Fibroblast of skin of right biceps (primary cell): ENCODE results near the gene LYPD5.
"Not testable (repeated sequence)": the region's sequence is repeated elsewhere in the genome, so short reads cannot be mapped to it uniquely, and the experiment has no call there.

Source experiments
- DNase-seq: peaks from one replicate; pipeline ENCODE4 v3.0.0-alpha.2; 2013

Gene LYPD5, protein sequence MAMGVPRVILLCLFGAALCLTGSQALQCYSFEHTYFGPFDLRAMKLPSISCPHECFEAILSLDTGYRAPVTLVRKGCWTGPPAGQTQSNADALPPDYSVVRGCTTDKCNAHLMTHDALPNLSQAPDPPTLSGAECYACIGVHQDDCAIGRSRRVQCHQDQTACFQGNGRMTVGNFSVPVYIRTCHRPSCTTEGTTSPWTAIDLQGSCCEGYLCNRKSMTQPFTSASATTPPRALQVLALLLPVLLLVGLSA

GRCh38 chr19:43802216-43802951 lies at the start of gene LYPD5:
Gene LYPD5 (minus strand): TSS chr19:43802447. CDS start chr19:43802380, 67 bp downstream.
- no peak for DNase-seq

DNA sequence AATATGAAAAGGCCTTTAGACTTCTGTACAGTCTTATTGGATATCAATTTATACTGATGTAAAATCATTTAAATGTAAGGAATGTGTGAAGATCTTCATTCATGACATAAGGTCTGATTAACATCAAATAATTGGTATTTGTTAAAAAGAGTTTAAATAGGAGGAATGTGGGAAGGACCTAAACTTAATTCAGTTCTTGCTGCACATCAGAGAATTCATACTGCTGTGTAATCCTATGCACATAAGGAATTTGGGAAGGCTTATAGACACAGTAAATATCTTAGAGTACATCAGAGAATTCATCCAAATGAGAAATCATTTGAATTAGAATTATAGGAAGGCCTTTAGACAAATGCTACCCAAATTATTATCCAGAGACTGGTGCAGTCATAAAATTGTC lies 46.6 kb upstream of the LYPD5 start:
- no peak for DNase-seq

- DNase-seq, result peak; percentile 21
These were observed 45.6 kb upstream of the LYPD5 start for GRCh38 chr19:43847884-43848283.

DNA sequence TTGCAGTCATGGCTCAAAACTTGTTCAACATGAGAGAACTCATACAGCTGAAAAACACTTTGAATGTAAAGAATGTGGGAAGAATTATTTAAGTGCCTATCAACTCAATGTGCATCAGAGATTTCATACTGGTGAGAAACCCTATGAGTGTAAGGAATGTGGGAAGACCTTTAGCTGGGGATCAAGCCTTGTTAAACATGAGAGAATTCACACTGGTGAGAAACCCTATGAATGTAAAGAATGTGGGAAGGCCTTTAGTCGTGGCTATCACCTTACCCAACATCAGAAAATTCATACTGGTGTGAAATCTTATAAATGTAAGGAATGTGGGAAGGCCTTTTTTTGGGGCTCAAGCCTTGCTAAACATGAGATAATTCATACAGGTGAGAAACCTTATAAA lies 45.0 kb upstream of the LYPD5 start:
- peak; percentile 2 for DNase-seq

DNA sequence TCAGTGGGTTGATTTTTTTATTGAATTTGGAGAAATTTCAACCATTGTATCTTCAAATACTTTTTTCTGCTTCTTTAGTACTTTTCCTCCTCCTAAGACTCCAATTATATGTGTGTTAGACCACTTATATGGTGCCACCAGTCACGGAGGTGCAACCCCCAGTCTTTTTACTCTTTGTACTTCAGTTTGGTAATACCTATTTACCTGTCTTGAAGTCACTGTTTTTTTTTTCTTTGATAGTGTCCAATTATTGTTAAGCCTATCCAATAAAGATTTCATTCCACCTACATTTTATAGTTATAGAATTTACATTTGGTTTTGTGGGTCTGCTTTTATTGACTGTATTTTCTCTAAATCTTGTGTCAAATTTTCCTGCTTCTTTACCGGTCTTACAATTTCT lies 39.8 kb upstream of the LYPD5 start:
- no peak for DNase-seq

DNA sequence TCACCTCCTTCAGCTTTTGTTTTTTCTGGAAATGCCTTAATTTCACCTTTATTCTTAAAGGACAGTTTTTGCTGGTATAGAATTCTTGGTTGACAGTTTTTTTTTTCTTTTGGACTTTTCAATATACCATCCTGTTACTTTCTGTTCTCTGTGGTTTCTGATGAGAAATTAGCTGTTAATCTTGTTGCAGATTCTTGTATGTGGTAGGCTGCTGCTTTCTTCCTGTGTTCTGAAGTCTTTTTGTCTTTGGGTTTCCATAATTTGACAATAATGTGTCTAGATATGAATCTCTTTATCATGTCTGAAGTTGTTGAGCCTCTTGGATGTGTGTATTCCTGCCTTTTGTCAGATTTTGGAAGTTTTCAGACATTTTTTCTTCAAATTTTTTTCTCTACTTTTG lies 36.9 kb upstream of the LYPD5 start:
- no peak for DNase-seq

DNA sequence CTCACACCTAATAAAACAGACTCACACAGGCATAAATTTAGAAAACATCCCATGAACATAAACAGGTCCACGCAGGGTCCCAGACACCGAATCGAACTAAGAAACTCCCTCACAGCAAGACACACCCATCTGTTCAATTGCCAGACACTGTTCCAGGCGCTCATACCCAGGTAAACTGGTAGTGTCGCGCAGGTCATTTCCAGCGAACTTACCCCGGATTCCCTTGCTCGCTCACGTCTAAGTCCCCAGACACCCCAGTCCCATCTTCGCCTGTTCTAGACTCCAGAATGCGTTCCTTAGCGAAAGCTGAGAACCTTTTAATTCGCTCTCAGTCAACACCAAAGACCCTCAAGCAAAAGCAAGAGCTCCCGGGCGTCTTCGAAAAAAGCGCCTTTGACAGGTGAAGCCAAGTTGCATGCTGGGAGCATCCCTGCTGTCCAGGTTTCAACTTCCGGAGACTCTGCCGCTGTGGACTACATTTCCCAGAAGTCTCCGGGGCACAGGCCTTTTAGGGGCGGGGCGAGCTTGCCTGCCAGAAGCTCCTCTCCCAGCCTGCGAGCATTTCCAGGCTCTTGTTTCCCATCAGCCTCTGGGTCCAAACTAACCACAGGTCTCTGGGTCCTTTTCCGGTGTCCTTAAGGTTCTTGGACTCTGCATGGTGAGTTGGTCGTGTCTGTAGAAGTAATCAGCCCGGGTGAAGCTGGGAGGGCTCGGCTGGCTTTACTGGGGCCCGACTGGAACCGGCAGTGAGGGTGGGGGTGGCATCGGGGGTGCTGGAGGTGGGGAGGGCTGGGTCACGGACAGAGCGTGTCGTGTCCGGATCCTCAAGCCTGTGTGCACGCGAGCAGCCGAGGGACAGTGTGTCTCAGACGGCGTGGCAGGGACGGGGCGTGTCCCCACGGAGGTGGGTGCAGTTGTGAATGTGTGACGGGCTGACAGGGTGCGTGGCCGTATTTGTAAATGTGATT lies 24.8 kb upstream of the LYPD5 start, which contains the start of gene ZNF283:
ZNF283 (plus strand) TSS at position 535 of the 968 bp plus-strand sequence. CDS start 6,184 bp downstream, outside the sequence.
- DNase-seq, result peak; percentile 87

GRCh38 chr19:43824572-43824971 lies 22.3 kb upstream of the LYPD5 start:
- not testable (repeated sequence) for DNase-seq

GRCh38 chr19:43823856-43824255 lies 21.6 kb upstream of the LYPD5 start:
- not testable (repeated sequence) for DNase-seq

- DNase-seq, result no peak
These were observed 18.6 kb upstream of the LYPD5 start for GRCh38 chr19:43820884-43821215.

- DNase-seq, result peak; percentile 50
These were observed 18.0 kb upstream of the LYPD5 start for GRCh38 chr19:43820098-43820883.

DNA sequence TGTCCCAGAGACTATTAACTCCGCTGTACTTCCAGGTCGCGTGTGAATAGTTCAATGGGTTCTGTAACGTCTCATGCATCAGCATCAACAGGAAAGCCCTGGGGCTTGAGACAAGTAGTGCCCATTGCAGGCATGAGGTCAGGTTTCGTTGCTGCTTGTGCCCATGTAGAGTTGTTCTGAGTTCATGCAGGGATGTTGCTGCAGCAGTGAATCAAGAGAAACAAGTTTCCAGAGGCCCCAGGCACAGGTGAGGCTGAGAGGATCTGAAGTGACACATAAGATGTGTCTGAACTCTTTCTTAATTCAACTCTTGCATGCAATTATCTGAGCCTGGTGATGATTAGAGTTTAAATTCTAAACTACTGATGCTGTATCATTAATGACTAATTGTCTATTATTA lies 16.3 kb upstream of the LYPD5 start:
- DNase-seq, result no peak

- DNase-seq, result not testable (repeated sequence)
These were observed 15.2 kb upstream of the LYPD5 start for GRCh38 chr19:43817454-43817853.

GRCh38 chr19:43814663-43815352 lies 12.6 kb upstream of the LYPD5 start:
- no peak for DNase-seq

DNA sequence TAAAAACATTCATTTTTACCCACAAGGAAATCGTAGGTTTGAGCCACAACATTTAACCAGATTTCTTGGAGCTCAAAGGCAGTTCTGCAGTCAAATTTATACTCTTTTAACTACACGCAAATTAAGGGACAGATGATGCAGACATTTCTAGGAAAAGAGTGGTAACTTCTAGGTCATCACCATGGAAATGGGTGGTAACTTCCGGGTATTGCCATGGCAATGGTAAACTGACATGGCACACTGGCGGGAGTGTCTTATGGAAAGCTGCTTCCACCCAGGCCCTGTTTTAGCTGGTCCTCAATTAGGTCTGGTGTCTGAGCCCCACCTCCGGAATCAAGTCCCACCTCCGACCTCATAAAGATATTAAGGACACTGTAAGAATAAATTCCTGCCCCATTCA lies 10.4 kb upstream of the LYPD5 start:
- DNase-seq, result no peak

DNA sequence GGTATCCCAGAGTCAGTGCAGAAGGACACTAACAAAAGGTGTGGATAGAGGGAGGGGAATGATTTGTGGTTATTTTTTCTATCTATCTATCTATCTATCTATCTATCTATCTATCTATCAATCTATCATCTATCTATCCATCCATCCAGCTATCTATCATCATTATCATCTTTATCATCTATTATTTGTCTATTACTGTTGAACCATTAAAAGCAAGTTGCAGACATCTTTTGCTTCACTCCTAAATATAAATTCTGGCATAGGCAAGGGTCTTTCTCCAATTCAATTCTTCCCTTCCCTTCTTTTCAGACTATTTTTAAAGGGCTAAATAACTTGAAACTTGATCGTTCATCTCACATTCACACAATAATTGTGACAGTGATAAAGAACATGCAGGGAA lies 10.0 kb upstream of the LYPD5 start:
- no peak for DNase-seq

DNA sequence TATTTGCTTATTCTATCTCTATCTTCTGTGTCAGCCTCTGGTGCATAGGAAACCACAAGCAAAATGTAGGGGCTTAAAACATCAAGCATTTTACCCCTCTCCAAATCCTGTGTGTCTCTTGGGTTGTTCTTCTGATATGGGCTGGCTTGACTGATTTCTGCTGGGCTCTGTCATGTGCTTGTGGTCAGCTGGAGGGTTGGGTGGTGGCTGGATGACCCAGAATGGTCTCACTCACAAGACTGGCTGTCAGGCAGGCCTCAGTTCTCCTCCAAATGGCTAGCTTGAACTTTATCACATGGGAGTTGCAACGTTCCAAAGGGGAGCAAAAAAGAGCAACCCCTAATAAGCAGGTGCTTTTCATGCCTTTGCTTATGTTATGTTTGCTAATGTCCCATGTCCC lies 9.6 kb upstream of the LYPD5 start:
- no peak for DNase-seq

- peak; percentile 56 for DNase-seq
These were observed 7.8 kb upstream of the LYPD5 start for GRCh38 chr19:43809762-43810696.

DNA sequence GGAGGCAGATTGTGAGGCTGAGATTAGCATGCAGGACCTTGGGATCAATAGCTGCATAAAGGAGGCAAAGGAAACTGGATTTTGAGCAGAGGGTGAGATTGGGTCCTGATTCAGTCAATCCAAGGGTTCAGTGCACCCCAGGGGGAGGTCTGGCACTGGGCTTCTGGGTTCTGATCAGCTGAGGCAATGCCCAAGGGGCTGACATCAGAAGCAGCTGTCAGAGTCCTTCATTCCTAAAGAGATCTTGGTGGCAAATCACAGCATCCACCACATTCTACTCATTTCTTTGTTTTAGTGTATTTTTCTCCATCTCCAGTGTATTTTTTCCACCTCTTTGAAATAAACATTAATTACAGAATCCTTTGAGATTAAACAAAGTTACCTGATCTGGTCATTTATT lies 5.4 kb upstream of the LYPD5 start:
- no peak for DNase-seq

DNA sequence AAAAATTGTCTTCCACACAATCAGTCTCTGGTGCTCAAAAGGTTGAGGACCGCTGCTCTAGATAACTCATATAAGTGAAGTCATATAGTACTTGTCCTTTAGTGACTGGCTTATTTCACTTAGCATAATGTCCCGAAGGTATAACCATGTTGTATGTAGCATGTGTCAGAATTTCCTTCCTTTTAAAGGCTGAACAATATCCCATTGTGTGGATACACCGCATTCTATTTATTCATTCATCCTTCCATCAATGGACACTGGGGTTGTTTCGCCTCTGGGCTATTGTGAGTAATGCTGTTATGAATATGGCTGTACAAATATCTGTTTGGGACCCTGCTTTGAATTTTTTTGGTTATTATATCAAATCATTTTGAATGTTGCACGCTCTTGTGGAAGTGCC lies 4.6 kb upstream of the LYPD5 start:
- no peak for DNase-seq

- not testable (repeated sequence) for DNase-seq
These were observed 4.2 kb upstream of the LYPD5 start for GRCh38 chr19:43806401-43806800.
